H9 (cell line): ENCODE measurements around the gene DHDDS. TPM values are rescaled to one million over a fixed set of nuclear protein-coding genes. Genes with fewer than 3 reads are reported as not detected.

Experiments used
- DNase-seq: peaks from one replicate; pipeline ENCODE4 v3.0.0-alpha.2; 2017
- H2AFZ ChIP-seq: one replicate; pipeline ENCODE4 v1.6.1; 2013; ENCODE audit warnings: mild to moderate bottlenecking, low read length, control low read depth, moderate library complexity
- H2AK5ac ChIP-seq: 2 replicates; pipeline ENCODE4 v1.6.1; 2013; ENCODE audit warnings: low read length, control low read depth, mixed read lengths; ENCODE audit not compliant: insufficient read length
- H2BK120ac ChIP-seq: one replicate; pipeline ENCODE4 v1.6.1; 2013; ENCODE audit warnings: low read depth, mild to moderate bottlenecking, low read length, control low read depth, inconsistent platforms; ENCODE audit not compliant: poor library complexity, severe bottlenecking
- H2BK12ac ChIP-seq: 2 replicates; pipeline ENCODE4 v1.6.1; 2013; ENCODE audit warnings: low read length, control low read depth, mixed read lengths, low read depth; ENCODE audit not compliant: insufficient read length
- H2BK15ac ChIP-seq: 2 replicates; pipeline ENCODE4 v1.6.1; 2013; ENCODE audit warnings: low read depth, low read length, control low read depth
- H2BK20ac ChIP-seq: one replicate; pipeline ENCODE4 v1.6.1; 2013; ENCODE audit warnings: low read depth, mild to moderate bottlenecking, low read length, control low read depth, inconsistent platforms; ENCODE audit not compliant: poor library complexity, severe bottlenecking
- H2BK5ac ChIP-seq: 2 replicates; pipeline ENCODE4 v1.6.1; 2013; ENCODE audit warnings: low read length, control low read depth, mixed read lengths; ENCODE audit not compliant: insufficient read length
- H3K14ac ChIP-seq: 2 replicates; pipeline ENCODE4 v1.6.1; 2013; ENCODE audit warnings: low read length, control low read depth; ENCODE audit not compliant: insufficient read depth
- H3K18ac ChIP-seq: 2 replicates; pipeline ENCODE4 v1.6.1; 2013; ENCODE audit warnings: low read depth, mild to moderate bottlenecking, mixed read lengths, low read length, control low read depth; ENCODE audit not compliant: insufficient read length
- H3K23ac ChIP-seq: 2 replicates; pipeline ENCODE4 v1.6.1; 2013; ENCODE audit warnings: low read length, control low read depth, mixed read lengths, low read depth; ENCODE audit not compliant: insufficient read length
- H3K23me2 ChIP-seq: 2 replicates; pipeline ENCODE4 v1.6.1; 2013; ENCODE audit warnings: low read depth, mild to moderate bottlenecking, mixed read lengths, low read length, control low read depth; ENCODE audit not compliant: insufficient read length, poor library complexity, severe bottlenecking
- H3K27ac ChIP-seq: 2 replicates; pipeline ENCODE4 v1.5.1; 2013; ENCODE audit warnings: low read length, control low read depth, mixed read lengths, low read depth; ENCODE audit not compliant: insufficient read length
- H3K27me3 ChIP-seq: 2 replicates; pipeline ENCODE4 v1.6.1; 2013; ENCODE audit warnings: low read length, control low read depth, inconsistent platforms; ENCODE audit not compliant: insufficient read depth
- H3K4ac ChIP-seq: 2 replicates; pipeline ENCODE4 v1.6.1; 2013; ENCODE audit warnings: low read depth, mild to moderate bottlenecking, control low read depth, inconsistent platforms, low read length, moderate library complexity
- H3K4me1 ChIP-seq: 2 replicates; pipeline ENCODE4 v1.6.1; 2013; ENCODE audit warnings: low read length, control low read depth, inconsistent platforms; ENCODE audit not compliant: insufficient read depth
- H3K4me2 ChIP-seq: 2 replicates; pipeline ENCODE4 v1.6.1; 2013; ENCODE audit warnings: low read length, control low read depth, mixed read lengths; ENCODE audit not compliant: insufficient read length, insufficient read depth
- H3K56ac ChIP-seq: 2 replicates; pipeline ENCODE4 v1.6.1; 2013; ENCODE audit warnings: low read depth, mild to moderate bottlenecking, mixed read lengths, low read length, control low read depth; ENCODE audit not compliant: insufficient read length
- H3K79me1 ChIP-seq: 2 replicates; pipeline ENCODE4 v1.6.1; 2013; ENCODE audit warnings: low read depth, mild to moderate bottlenecking, moderate library complexity, low read length, control low read depth, inconsistent platforms; ENCODE audit not compliant: insufficient read depth, poor library complexity, severe bottlenecking
- H3K79me2 ChIP-seq: 2 replicates; pipeline ENCODE4 v1.6.1; 2013; ENCODE audit warnings: low read length, control low read depth, inconsistent platforms; ENCODE audit not compliant: insufficient read depth
- H3K9ac ChIP-seq: 2 replicates; pipeline ENCODE4 v1.6.1; 2013; ENCODE audit warnings: low read length, control low read depth, mixed read lengths; ENCODE audit not compliant: insufficient read length; ENCODE audit errors: extremely low read depth
- H3K9me3 ChIP-seq: one replicate; pipeline ENCODE4 v1.6.1; 2013; ENCODE audit warnings: low read depth, low read length, inconsistent platforms; ENCODE audit not compliant: control insufficient read depth
- H3T11ph ChIP-seq: one replicate; pipeline ENCODE4 v1.6.1; 2013; ENCODE audit warnings: mild to moderate bottlenecking, low read length, control low read depth, inconsistent platforms
- H4K20me1 ChIP-seq: one replicate; pipeline ENCODE4 v1.6.1; 2013; ENCODE audit not compliant: control insufficient read depth, insufficient read length, insufficient read depth
- H4K5ac ChIP-seq: 2 replicates; pipeline ENCODE4 v1.6.1; 2013; ENCODE audit warnings: low read depth, mild to moderate bottlenecking, mixed read lengths, low read length, control low read depth; ENCODE audit not compliant: insufficient read length
- H4K8ac ChIP-seq: replicated peaks from 2 replicates; pipeline ENCODE4 v1.6.1; 2013; ENCODE audit warnings: low read length, control low read depth, mixed read lengths, low read depth; ENCODE audit not compliant: insufficient read length
- H4K91ac ChIP-seq: 2 replicates; pipeline ENCODE4 v1.6.1; 2013; ENCODE audit warnings: low read depth, mild to moderate bottlenecking, moderate library complexity, mixed read lengths, low read length, control low read depth; ENCODE audit not compliant: insufficient read length
- H3K27ac Mint-ChIP-seq, 3 experiments: 2 replicates in 2 of 3; 3 replicates in 1 of 3; pipeline ENCODE4 v1.8.0; 2020 to 2021; ENCODE audit warnings: mixed read lengths in 3 of 3, mild to moderate bottlenecking in 1 of 3, moderate library complexity in 1 of 3
- H3K27me3 Mint-ChIP-seq: 2 replicates; pipeline ENCODE4 v1.8.0; 2021; ENCODE audit warnings: low read depth, mild to moderate bottlenecking, moderate library complexity, mixed read lengths
- H3K36me3 Mint-ChIP-seq, 3 experiments: 2 replicates in 2 of 3; 3 replicates in 1 of 3; pipeline ENCODE4 v1.8.0; 2020 to 2021; ENCODE audit warnings: low read depth in 3 of 3, mixed read lengths in 3 of 3; ENCODE audit not compliant: insufficient read depth in 1 of 3
- H3K4me1 Mint-ChIP-seq, 2 experiments: 2 replicates each; pipeline ENCODE4 v1.8.0; 2020; ENCODE audit warnings: mixed read lengths in 2 of 2
- H3K4me3 Mint-ChIP-seq, 2 experiments: 2 replicates in 1 of 2; 3 replicates in 1 of 2; pipeline ENCODE4 v1.8.0; 2020 to 2021; ENCODE audit warnings: mild to moderate bottlenecking in 2 of 2, mixed read lengths in 2 of 2, moderate library complexity in 1 of 2
- H3K9me3 Mint-ChIP-seq, 2 experiments: 2 replicates in 1 of 2; 3 replicates in 1 of 2; pipeline ENCODE4 v1.8.0; 2020; ENCODE audit warnings: mild to moderate bottlenecking in 2 of 2, mixed read lengths in 2 of 2, moderate library complexity in 1 of 2
- WGBS: extraction: QIAGEN DNeasy Blood & Tissue Kit; methylation state at CpG from one replicate; pipeline ENCODE4 v1.1.7; 2013; ENCODE audit warnings: missing lambda C conversion rate, low lambda C conversion rate, mixed read lengths; ENCODE audit not compliant: insufficient read length; ENCODE audit errors: extremely low coverage; 5-methylcytosine and 5-hydroxymethylcytosine counted together
- total RNA-seq: library from RNA; stranded (reverse); gene quantifications from 2 replicates; pipeline ENCODE4 v1.2.1, GENCODE V29; 2021
- TF ChIP-seq, protein P1 (sequence below): fragments of 200-600 bp; sonication (generic); conservative IDR thresholded peaks from 3 replicates; pipeline ENCODE4 v1.8.0; 2021; ENCODE audit warnings: antibody characterized with exemption, mild to moderate bottlenecking

DHDDS gene
- total RNA-seq, 1 experiment from 2014 or later: 61.2 TPM

DNA sequence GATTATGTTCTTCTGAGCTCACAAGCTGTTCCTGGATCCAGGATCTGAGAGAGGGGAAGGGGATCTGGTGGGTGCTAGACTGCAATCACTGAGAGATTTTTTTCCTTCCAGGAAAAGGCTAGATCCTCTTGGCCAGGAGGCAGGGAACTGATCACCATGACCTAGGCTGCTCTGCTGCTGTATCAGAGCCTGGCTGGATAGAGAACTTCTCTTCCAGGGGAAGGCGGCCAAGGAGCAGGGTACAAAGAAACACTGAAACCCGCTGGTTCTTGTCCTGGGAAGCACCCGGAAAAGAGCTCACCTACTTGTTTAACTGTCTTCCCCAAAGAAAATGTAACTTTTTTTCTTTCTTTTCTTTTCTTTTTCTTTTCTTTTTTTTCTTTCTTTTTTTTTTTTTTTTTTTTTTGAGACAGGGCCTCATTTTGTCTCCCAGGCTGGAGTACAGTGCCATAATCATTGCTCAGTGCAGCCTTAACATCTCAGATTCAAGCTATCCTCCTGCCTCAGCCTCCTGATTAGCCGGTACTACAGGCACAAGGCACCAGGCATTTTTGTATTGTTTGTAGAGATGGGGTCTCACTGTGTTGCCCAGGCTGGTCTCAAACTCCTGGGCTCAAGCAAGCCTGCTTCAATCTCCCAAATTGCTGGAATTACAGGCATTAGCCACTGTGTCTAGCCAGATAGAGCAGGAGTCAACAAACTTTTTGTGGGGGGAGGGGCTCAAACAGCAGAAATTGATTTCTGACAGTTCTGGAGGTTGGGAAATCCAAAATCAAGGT lies 85.1 kb downstream of the DHDDS start:
- H3K36me3 Mint-ChIP-seq: no peaks in the 10 kb centered on the region
- H3K27ac Mint-ChIP-seq: peak overlapping the region in 1 of 3 experiments; percentile 39; a peak in 1 of 7 replicates
- TF ChIP-seq, protein P1, sequence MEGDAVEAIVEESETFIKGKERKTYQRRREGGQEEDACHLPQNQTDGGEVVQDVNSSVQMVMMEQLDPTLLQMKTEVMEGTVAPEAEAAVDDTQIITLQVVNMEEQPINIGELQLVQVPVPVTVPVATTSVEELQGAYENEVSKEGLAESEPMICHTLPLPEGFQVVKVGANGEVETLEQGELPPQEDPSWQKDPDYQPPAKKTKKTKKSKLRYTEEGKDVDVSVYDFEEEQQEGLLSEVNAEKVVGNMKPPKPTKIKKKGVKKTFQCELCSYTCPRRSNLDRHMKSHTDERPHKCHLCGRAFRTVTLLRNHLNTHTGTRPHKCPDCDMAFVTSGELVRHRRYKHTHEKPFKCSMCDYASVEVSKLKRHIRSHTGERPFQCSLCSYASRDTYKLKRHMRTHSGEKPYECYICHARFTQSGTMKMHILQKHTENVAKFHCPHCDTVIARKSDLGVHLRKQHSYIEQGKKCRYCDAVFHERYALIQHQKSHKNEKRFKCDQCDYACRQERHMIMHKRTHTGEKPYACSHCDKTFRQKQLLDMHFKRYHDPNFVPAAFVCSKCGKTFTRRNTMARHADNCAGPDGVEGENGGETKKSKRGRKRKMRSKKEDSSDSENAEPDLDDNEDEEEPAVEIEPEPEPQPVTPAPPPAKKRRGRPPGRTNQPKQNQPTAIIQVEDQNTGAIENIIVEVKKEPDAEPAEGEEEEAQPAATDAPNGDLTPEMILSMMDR: no peak

More for the DNA sequence above, 85.1 kb downstream of the DHDDS start:
- no peak overlapping the region for H4K5ac ChIP-seq
- no peak overlapping the region for H3K23ac ChIP-seq
- no peaks in the 10 kb centered on the region for H3K79me1 ChIP-seq
- no peak overlapping the region for H2BK5ac ChIP-seq
- no peak overlapping the region for H2BK15ac ChIP-seq
- Mint-ChIP-seq H3K4me1 (peaks cover 11 to 15% of the 10 kb centered on the region in 2 experiments), H3K4me3 (no peak overlapping the region), H3K27me3 (peaks cover 6% of the 10 kb centered on the region), H3K9me3 (peaks cover 3 to 5% of the 10 kb centered on the region in 2 experiments; a peak in 3 of 5 replicates)
- no peaks in the 10 kb centered on the region for H3K4me1 ChIP-seq
- no peak overlapping the region for H3K56ac ChIP-seq
- H3K27ac ChIP-seq: no peak overlapping the region
- H3K18ac ChIP-seq: no peak overlapping the region
- H4K8ac ChIP-seq: no peak overlapping the region
- no peaks in the 10 kb centered on the region for H3K23me2 ChIP-seq
- H3K27me3 ChIP-seq: no peaks in the 10 kb centered on the region
- H2AFZ ChIP-seq: no peak overlapping the region
- H3K4me2 ChIP-seq: no peak overlapping the region
- no peak overlapping the region for H2BK120ac ChIP-seq
- H3K14ac ChIP-seq: no peak overlapping the region
- no peak overlapping the region for H2BK20ac ChIP-seq
- H4K91ac ChIP-seq: no peak overlapping the region
- no peaks in the 10 kb centered on the region for H3K9me3 ChIP-seq
- H4K20me1 ChIP-seq: no peaks in the 10 kb centered on the region
- H3T11ph ChIP-seq: no peak overlapping the region
- H2AK5ac ChIP-seq: no peak overlapping the region
- WGBS: no CpG with 5 or more reads among the region's 4 CpGs
- no peak for DNase-seq
- H3K79me2 ChIP-seq: no peaks in the 10 kb centered on the region
- H3K4ac ChIP-seq: no peak overlapping the region
- no peak overlapping the region for H2BK12ac ChIP-seq
- no peak overlapping the region for H3K9ac ChIP-seq
